ENCODE measurements around the gene GRIK1.

- no peak for TF ChIP-seq POLR2AphosphoS5 (IDR thresholded peaks at IDR 0.05; ENCODE audit: borderline replicate concordance, low read depth, low read length)
- no peak for TF ChIP-seq EZH2 (IDR thresholded peaks at IDR 0.05)
- no peak for TF ChIP-seq FOXP2 (optimal IDR thresholded peaks at IDR 0.05; ENCODE audit: control extremely low read depth, extremely low read length, insufficient read depth)
These were observed 121.3 kb downstream of the GRIK1 start for GRCh38 chr21:29818383-29818921.

All from SK-N-MC (cell line).